Choroid plexus epithelial cell (primary cell): ENCODE results near the gene ZNF697.

Experiments used
- DNase-seq: peaks from one replicate; pipeline ENCODE4 v3.0.0-alpha.2; 2010; ENCODE audit warnings: low read depth
- H3K4me3 ChIP-seq: 2 replicates; pipeline ENCODE4 v1.5.1; 2011; ENCODE audit warnings: low read depth, mild to moderate bottlenecking, control low read depth, low read length, moderate library complexity
- CTCF ChIP-seq: conservative IDR thresholded peaks from 2 replicates; pipeline ENCODE4 v1.5.1; 2011; ENCODE audit warnings: low read depth, mild to moderate bottlenecking, control low read depth, inconsistent platforms, low read length, moderate library complexity

The ZNF697 gene

GRCh38 chr1:119633575-119633974 is 14.5 kb downstream of the ZNF697 start:
- no peak for TF ChIP-seq CTCF
- DNase-seq, result no peak
- H3K4me3 ChIP-seq, result no peak overlapping the region

GRCh38 chr1:119632841-119633240 is 15.2 kb downstream of the ZNF697 start:
- no peak for TF ChIP-seq CTCF
- no peak for DNase-seq
- no peak overlapping the region for H3K4me3 ChIP-seq

- no peak for TF ChIP-seq CTCF
- no peak overlapping the region for H3K4me3 ChIP-seq
- no peak for DNase-seq
These were observed 16.0 kb downstream of the ZNF697 start for GRCh38 chr1:119632103-119632490.

- peak overlapping the region; percentile 43 for H3K4me3 ChIP-seq
- TF ChIP-seq CTCF, result no peak
- peak; percentile 79 for DNase-seq
These were observed 16.5 kb downstream of the ZNF697 start for GRCh38 chr1:119631433-119632102.

- DNase-seq, result no peak
- H3K4me3 ChIP-seq, result peak overlapping the region; percentile 43
- no peak for TF ChIP-seq CTCF
These were observed 17.0 kb downstream of the ZNF697 start for GRCh38 chr1:119631086-119631432.

GRCh38 chr1:119626841-119627240 is 21.2 kb downstream of the ZNF697 start:
- TF ChIP-seq CTCF, result no peak
- DNase-seq, result peak; percentile 61

GRCh38 chr1:119626011-119626545 is 22.0 kb downstream of the ZNF697 start:
- TF ChIP-seq CTCF, result no peak
- no peak for DNase-seq
- no peak overlapping the region for H3K4me3 ChIP-seq

More at GRCh38 chr1:119626841-119627240, 21.2 kb downstream of the ZNF697 start:
- H3K4me3 ChIP-seq, result no peak overlapping the region
